ENCODE measurements around the gene WNT1.

Gene WNT1

GRCh38 chr12:48978291-48978740 is at the start of gene WNT1:
TSS of gene WNT1 (plus strand) at chr12:48978322. CDS start at chr12:48978651, 329 bp downstream.
- no peak within 1 kb of the TSS; the same call in 1 of the 2 replicates for H3K4me2 ChIP-seq (ENCODE audit: low read length)
- H3K9me3 ChIP-seq (ENCODE audit: low read length), result no peaks in the 10 kb centered on the region
- H3K27me3 ChIP-seq (ENCODE audit: insufficient read depth, low read length), result peaks cover 5% of the 10 kb centered on the region; the same call in 1 of the 2 replicates
- no peaks in the 10 kb centered on the region for H4K20me1 ChIP-seq (ENCODE audit: insufficient read depth, low read length)
- H3K36me3 ChIP-seq (ENCODE audit: insufficient read depth, low read length), result no peaks in the 10 kb centered on the region
- no peaks in the 10 kb centered on the region for H3K79me2 ChIP-seq (ENCODE audit: insufficient read depth, low read length)
- H3K27ac ChIP-seq (ENCODE audit: low read depth, low read length, poor library complexity, severe bottlenecking), result no peak within 1 kb of the TSS
- H3F3A ChIP-seq (ENCODE audit: insufficient read depth, low read length), result no peaks in the 10 kb centered on the region
- H3K4me3 ChIP-seq (ENCODE audit: low read depth, low read length, poor library complexity, severe bottlenecking), result no peak within 1 kb of the TSS
- no peaks in the 10 kb centered on the region for H3K9me2 ChIP-seq (ENCODE audit: low read depth, low read length)
- TF ChIP-seq CTCF (IDR thresholded peaks at IDR 0.05; ENCODE audit: low read length) (peak; percentile 24; the same call in 1 of the 2 replicates), EZH2 (IDR thresholded peaks at IDR 0.05; ENCODE audit: borderline replicate concordance, low read length) (no peak)
- H2AFZ ChIP-seq (ENCODE audit: low read length), result no peak within 1 kb of the TSS
- H3K9ac ChIP-seq (ENCODE audit: low read length), result no peak within 1 kb of the TSS
- H3K4me1 ChIP-seq (ENCODE audit: insufficient read depth, low read length, severe bottlenecking), result peaks cover 35% of the 10 kb centered on the region

- Histone ChIP-seq H3K36me3 (ENCODE audit: insufficient read depth, low read length) (peaks cover 32% of the 10 kb centered on the region), H3K9me3 (ENCODE audit: low read length) (no peaks in the 10 kb centered on the region), H3K79me2 (ENCODE audit: insufficient read depth, low read length) (no peaks in the 10 kb centered on the region), H3K4me3 (ENCODE audit: low read depth, low read length, poor library complexity, severe bottlenecking) (no peak overlapping the region), H2AFZ (ENCODE audit: low read length) (no peak overlapping the region), H3K4me1 (ENCODE audit: insufficient read depth, low read length, severe bottlenecking) (peaks cover 6% of the 10 kb centered on the region), H3K27me3 (ENCODE audit: insufficient read depth, low read length) (no peaks in the 10 kb centered on the region), H3K9me2 (ENCODE audit: low read depth, low read length) (no peaks in the 10 kb centered on the region), H3K9ac (ENCODE audit: low read length) (no peak overlapping the region), H3K27ac (ENCODE audit: low read depth, low read length, poor library complexity, severe bottlenecking) (no peak overlapping the region), H3F3A (ENCODE audit: insufficient read depth, low read length) (no peaks in the 10 kb centered on the region), H4K20me1 (ENCODE audit: insufficient read depth, low read length) (no peaks in the 10 kb centered on the region), H3K4me2 (ENCODE audit: low read length) (no peak overlapping the region)
- TF ChIP-seq EZH2 (IDR thresholded peaks at IDR 0.05; ENCODE audit: borderline replicate concordance, low read length) (no peak), CTCF (IDR thresholded peaks at IDR 0.05; ENCODE audit: low read length) (no peak)
Observed at GRCh38 chr12:48929551-48929950, 48.6 kb upstream of the WNT1 start.

- Histone ChIP-seq H3K4me2 (ENCODE audit: low read length) (no peak overlapping the region), H3F3A (ENCODE audit: insufficient read depth, low read length) (no peaks in the 10 kb centered on the region), H3K27me3 (ENCODE audit: insufficient read depth, low read length) (no peaks in the 10 kb centered on the region), H3K4me1 (ENCODE audit: insufficient read depth, low read length, severe bottlenecking) (peaks cover 5% of the 10 kb centered on the region), H3K27ac (ENCODE audit: low read depth, low read length, poor library complexity, severe bottlenecking) (no peak overlapping the region), H3K4me3 (ENCODE audit: low read depth, low read length, poor library complexity, severe bottlenecking) (no peak overlapping the region), H3K9me3 (ENCODE audit: low read length) (no peaks in the 10 kb centered on the region), H3K9ac (ENCODE audit: low read length) (no peak overlapping the region), H3K9me2 (ENCODE audit: low read depth, low read length) (no peaks in the 10 kb centered on the region), H4K20me1 (ENCODE audit: insufficient read depth, low read length) (no peaks in the 10 kb centered on the region), H3K36me3 (ENCODE audit: insufficient read depth, low read length) (peaks cover 39% of the 10 kb centered on the region), H3K79me2 (ENCODE audit: insufficient read depth, low read length) (no peaks in the 10 kb centered on the region), H2AFZ (ENCODE audit: low read length) (no peak overlapping the region)
- TF ChIP-seq EZH2 (IDR thresholded peaks at IDR 0.05; ENCODE audit: borderline replicate concordance, low read length) (no peak), CTCF (IDR thresholded peaks at IDR 0.05; ENCODE audit: low read length) (no peak)
Observed at GRCh38 chr12:48930475-48930874, 47.6 kb upstream of the WNT1 start.
